HepG2 (cell line): Measurements from ENCODE around the gene PLXDC2. TPM values are rescaled to one million over a fixed set of nuclear protein-coding genes. Genes with fewer than 3 reads are reported as not detected.

Source experiments
- ATAC-seq: fragments of 200-7000 bp; cut with Tn5 transposase; 3 replicates; pipeline ENCODE4 v1.9.1; 2020; ENCODE audit warnings: mild to moderate bottlenecking, moderate library complexity
- BruUV-seq: library from RNA; stranded (reverse); fragments of 400-500 nt; replicated peaks from 2 replicates; lab custom pipeline; 2021; lab: Mats Ljungman, UMichigan
- CTCF ChIA-PET: fragments of 300-600 bp; formaldehyde crosslinking; extraction: SDS; loops from one replicate; lab custom pipeline; 2021; ENCODE audit warnings: low total read pairs, inconsistent platforms, low intra/inter-chr PET ratio; lab: Yijun Ruan, JAX
- POLR2A ChIA-PET: fragments of 350-600 bp; sonication (Branson Sonifier 250); formaldehyde crosslinking; loops from one replicate; lab custom pipeline; 2020; ENCODE audit warnings: antibody characterized with exemption, inconsistent platforms; lab: Yijun Ruan, JAX
- DNase-seq: peaks from one replicate; pipeline ENCODE4 v3.0.0-alpha.2; 2015; ENCODE audit warnings: low spot score
- FAIRE-seq: peaks from 3 replicates; lab custom pipeline; 2011; peaks lifted over from hg19 to GRCh38; lab: Jason Lieb, UNC
- H2AFZ ChIP-seq: one replicate; pipeline ENCODE4 v1.6.1; 2011; ENCODE audit warnings: low read length, inconsistent platforms
- H3K27ac ChIP-seq: fragments of 300-600 bp; 3 replicates; pipeline ENCODE4 v1.8.0; 2011; ENCODE audit warnings: mixed run types, mild to moderate bottlenecking, mixed read lengths, low read length, inconsistent platforms; ENCODE audit not compliant: insufficient read depth; ENCODE audit errors: extremely low read length
- H3K27me3 ChIP-seq, 2 experiments: fragments of 200-600 bp in 1 of 2; 2 replicates in 1 of 2; 3 replicates in 1 of 2; pipeline versions ENCODE4 v1.6.0 to v1.8.0; 2011; ENCODE audit warnings: low read length in 2 of 2, mild to moderate bottlenecking in 2 of 2, moderate library complexity in 2 of 2, inconsistent platforms in 1 of 2; ENCODE audit not compliant: insufficient read depth in 2 of 2, control insufficient read depth in 1 of 2
- H3K36me3 ChIP-seq, 2 experiments: fragments of 200-600 bp in 1 of 2; replicated peaks in 1 of 2; 2 replicates in 1 of 2; 3 replicates in 1 of 2; pipeline versions ENCODE4 v1.5.1 to v1.8.0; 2011; ENCODE audit warnings: low read length in 2 of 2, inconsistent platforms in 1 of 2; ENCODE audit not compliant: insufficient read depth in 2 of 2, control insufficient read depth in 1 of 2
- H3K4me1 ChIP-seq: 2 replicates; pipeline ENCODE4 v1.5.1; 2012; ENCODE audit warnings: low read length, inconsistent platforms; ENCODE audit not compliant: insufficient read depth
- H3K4me2 ChIP-seq: 2 replicates; pipeline ENCODE4 v1.6.0; 2011; ENCODE audit warnings: low read depth, low read length, inconsistent platforms
- H3K4me3 ChIP-seq, 3 experiments: fragments of 200-600 bp in 1 of 3; sonication (generic), shearing (Covaris generic) in 1 of 3; replicated peaks in 1 of 3; 2 replicates each; pipeline ENCODE4 v1.5.1; 2011 to 2016; ENCODE audit warnings: low read length in 3 of 3, inconsistent platforms in 2 of 3, low read depth in 2 of 3, mild to moderate bottlenecking in 2 of 3, control low read depth in 1 of 3, mixed read lengths in 1 of 3; ENCODE audit not compliant: insufficient read depth in 1 of 3
- H3K79me2 ChIP-seq: one replicate; pipeline ENCODE4 v1.6.1; 2011; ENCODE audit warnings: low read length, inconsistent platforms; ENCODE audit not compliant: insufficient read depth
- H3K9ac ChIP-seq: 2 replicates; pipeline ENCODE4 v1.6.0; 2011; ENCODE audit warnings: mild to moderate bottlenecking, low read depth, low read length, inconsistent platforms; ENCODE audit not compliant: insufficient read depth
- H3K9me3 ChIP-seq: 2 replicates; pipeline ENCODE4 v1.5.1; 2012; ENCODE audit warnings: mild to moderate bottlenecking, low read length
- H4K20me1 ChIP-seq: 2 replicates; pipeline ENCODE4 v1.6.0; 2011; ENCODE audit warnings: inconsistent platforms, mild to moderate bottlenecking, low read length, moderate library complexity; ENCODE audit not compliant: insufficient read depth
- CBX5 ChIP-seq: sonication (generic); formaldehyde crosslinking; IDR thresholded peaks from 2 replicates; pipeline ENCODE4 v1.4.0; 2020; ENCODE audit warnings: missing genetic modification reagents, borderline replicate concordance
- CTCF ChIP-seq: sonication (generic); formaldehyde crosslinking; IDR thresholded peaks from 2 replicates; pipeline ENCODE4 v1.5.0; 2020; ENCODE audit warnings: mild to moderate bottlenecking, missing genetic modification reagents, moderate library complexity
- MAFK ChIP-seq, 2 experiments: IDR thresholded peaks in 1 of 2; conservative IDR thresholded peaks in 1 of 2; 2 replicates each; pipeline ENCODE4 v1.6.1; 2011; ENCODE audit warnings: improper control_type of control experiment in 2 of 2, low read length in 2 of 2
- ZNF552 ChIP-seq: sonication (generic); formaldehyde crosslinking; IDR thresholded peaks from 2 replicates; pipeline ENCODE4 v1.9.0; 2022; ENCODE audit warnings: missing genetic modification reagents, mild to moderate bottlenecking, borderline replicate concordance
- ZNF710 ChIP-seq: sonication (generic); formaldehyde crosslinking; IDR thresholded peaks from 2 replicates; pipeline ENCODE4 v1.5.0; 2020; ENCODE audit warnings: mild to moderate bottlenecking, missing genetic modification reagents, borderline replicate concordance
- WGBS: methylation state at CpG from one replicate; pipeline ENCODE4 v1.1.6; 2017; ENCODE audit warnings: low lambda C conversion rate; 5-methylcytosine and 5-hydroxymethylcytosine counted together
- in situ Hi-C: cut with HindIII; loops from 2 replicates; pipeline ENCODE4 v1.10.0; 2017; ENCODE audit warnings: low pct_unique_long_range_greater_than_20kb; ENCODE audit not compliant: extremely low pct_ligation_motif_present
- intact Hi-C: fragments of 100-400 bp; cut with micrococcal nuclease; formaldehyde crosslinking; loops from one replicate; pipeline ENCODE4 v1.10.0; 2022; ENCODE audit not compliant: unreplicated experiment
- polyA plus RNA-seq, 8 experiments: library from polyadenylated mRNA; depleted of rRNA in 3 of 8; stranded (reverse) in 7 of 8; unstranded in 1 of 8; fragments of >200 nt; fragmentation: Illumina TruSeq in 4 of 8; extraction: Trizol in 4 of 8; gene quantifications; 2 replicates each; pipeline versions ENCODE4 v1.2.1 to v1.2.3, GENCODE V29; 2011 to 2016; ENCODE audit warnings: low read depth in 4 of 8, missing spikeins in 1 of 8, mixed read lengths in 1 of 8; ENCODE audit not compliant: insufficient read depth in 1 of 8
- total RNA-seq, 5 experiments: library from RNA; depleted of rRNA; stranded (reverse); fragments of >200 nt; fragmentation: Illumina TruSeq; extraction: Trizol; gene quantifications; 2 replicates each; pipeline ENCODE4 v1.2.3, GENCODE V29; 2016; ENCODE audit warnings: low read depth in 1 of 5
- TF ChIP-seq, protein P1 (sequence below): IDR thresholded peaks from 2 replicates; pipeline ENCODE4 v1.6.1; 2016; ENCODE audit warnings: missing compliant biosample characterization, missing genetic modification reagents, borderline replicate concordance

Gene PLXDC2
- total and polyA plus RNA-seq, 2 of the 13 experiments (the other 11 are each of a cell fraction or from before 2014, with no cell fraction given), result 2.1 to 2.4 TPM

DNA sequence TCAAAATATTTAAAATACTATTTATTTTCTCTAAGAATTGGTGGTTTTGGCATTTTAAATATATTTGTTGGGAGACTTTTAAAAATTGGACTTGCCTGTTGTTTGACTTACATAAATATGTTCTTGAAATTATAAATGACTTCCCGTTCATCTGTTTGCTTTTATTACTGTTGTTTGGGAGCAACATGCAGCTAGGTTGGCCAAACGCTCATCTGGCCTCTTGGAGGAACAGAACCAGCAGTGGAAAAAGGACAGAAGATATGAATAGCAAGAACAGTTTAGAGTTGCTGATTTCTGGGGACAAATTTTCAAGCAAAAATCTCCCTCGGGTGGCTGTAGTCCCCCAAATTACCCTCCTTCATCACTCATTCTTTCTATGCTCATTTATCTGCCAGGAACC is 41.6 kb downstream of the PLXDC2 start (continued):
- TF ChIP-seq, protein P1, sequence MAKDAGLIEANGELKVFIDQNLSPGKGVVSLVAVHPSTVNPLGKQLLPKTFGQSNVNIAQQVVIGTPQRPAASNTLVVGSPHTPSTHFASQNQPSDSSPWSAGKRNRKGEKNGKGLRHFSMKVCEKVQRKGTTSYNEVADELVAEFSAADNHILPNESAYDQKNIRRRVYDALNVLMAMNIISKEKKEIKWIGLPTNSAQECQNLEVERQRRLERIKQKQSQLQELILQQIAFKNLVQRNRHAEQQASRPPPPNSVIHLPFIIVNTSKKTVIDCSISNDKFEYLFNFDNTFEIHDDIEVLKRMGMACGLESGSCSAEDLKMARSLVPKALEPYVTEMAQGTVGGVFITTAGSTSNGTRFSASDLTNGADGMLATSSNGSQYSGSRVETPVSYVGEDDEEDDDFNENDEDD, result no peak
- TF ChIP-seq ZNF552 (CRISPR knock-in tag) (no peak), ZNF710 (CRISPR knock-in tag) (no peak), CTCF (CRISPR knock-in tag) (no peak)

- TF ChIP-seq CBX5 (CRISPR knock-in tag) (no peak), MAFK (conservative IDR thresholded peaks at IDR 0.05 in 1 of 2, IDR thresholded peaks at IDR 0.05 in 1 of 2; ENCODE audit: low read length in 2 of 2) (peak in 1 of 2 experiments; percentile 5; a peak in 1 of 4 replicates)
- Histone ChIP-seq H4K20me1 (no peaks in the 10 kb centered on the region), H3K4me2 (no peak overlapping the region), H3K36me3 (no peaks in the 10 kb centered on the region), H2AFZ (no peak overlapping the region), H3K79me2 (no peaks in the 10 kb centered on the region), H3K27me3 (no peaks in the 10 kb centered on the region), H3K4me1 (no peaks in the 10 kb centered on the region), H3K9me3 (no peaks in the 10 kb centered on the region), H3K27ac (no peak overlapping the region), H3K4me3 (no peak overlapping the region), H3K9ac (no peak overlapping the region)
- in situ Hi-C loops, result no loop called here
- intact Hi-C loops, result no loop called here
- POLR2A ChIA-PET, result no interaction called here
- CTCF ChIA-PET, result no interaction called here
- ATAC-seq, result no peak
- 20% methylated on average over 1 of the region's 1 CpG for WGBS
- BruUV-seq, result no TSS peak
- no peak for FAIRE-seq
- DNase-seq, result no peak
These were observed 43.9 kb downstream of the PLXDC2 start for GRCh38 chr10:19860107-19860506.
